GM12801 (cell line): ENCODE measurements around the gene RRAS2.

ENCODE experiments used
- CTCF ChIP-seq: IDR thresholded peaks from one replicate; pipeline ENCODE4 v1.5.1; 2011; ENCODE audit warnings: control low read depth; ENCODE audit not compliant: insufficient read length; ENCODE audit errors: extremely low read depth

RRAS2 gene

DNA sequence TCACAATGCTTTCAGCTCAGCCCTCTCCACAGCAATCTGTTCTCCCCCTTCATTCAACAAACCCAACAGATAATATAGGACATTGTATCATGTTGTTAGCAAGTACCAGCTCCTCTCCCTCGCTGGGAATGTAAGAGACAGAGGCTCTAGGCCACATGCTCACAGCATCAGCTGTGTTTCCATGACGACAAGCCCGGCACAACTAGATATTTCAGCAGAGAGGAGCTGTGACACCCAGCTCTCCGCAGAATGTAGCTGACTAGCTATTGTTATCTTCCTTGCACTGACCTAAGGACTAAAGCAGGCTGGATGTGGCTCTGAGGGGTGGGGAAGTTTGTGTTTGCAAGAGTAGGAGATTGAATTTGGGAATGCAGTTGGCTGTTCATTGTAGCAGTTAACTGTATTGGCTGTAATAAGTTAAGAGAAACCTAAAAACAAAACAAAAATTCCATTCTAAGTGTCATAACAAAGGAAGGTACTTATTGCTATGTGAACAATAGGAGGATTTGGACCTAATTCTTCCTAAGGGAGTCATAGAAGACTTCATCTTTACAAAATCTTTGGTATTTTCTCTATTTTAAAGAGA lies 28.0 kb upstream of the RRAS2 start:
- no peak for TF ChIP-seq CTCF

- no peak for TF ChIP-seq CTCF
Observed at GRCh38 chr11:14386081-14386480, 27.1 kb upstream of the RRAS2 start.

DNA sequence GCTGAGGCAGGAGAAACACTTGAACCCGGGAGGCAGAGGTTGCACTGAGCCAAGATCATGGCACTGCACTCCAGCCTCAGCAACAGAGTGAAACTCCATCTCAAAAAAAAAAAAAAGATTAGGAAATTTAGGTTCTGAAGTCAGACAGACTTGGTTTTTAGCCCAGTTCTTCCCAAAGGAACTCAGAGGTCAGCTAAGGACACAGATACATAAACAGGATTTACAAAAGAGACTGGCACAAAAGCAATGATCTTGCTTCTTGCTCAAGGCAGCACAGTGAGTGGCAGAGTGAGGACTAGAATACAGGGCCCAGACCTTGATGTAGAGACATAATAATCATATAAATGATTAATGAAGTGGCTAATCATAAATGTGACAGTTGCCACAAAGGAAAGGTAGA lies 25.4 kb upstream of the RRAS2 start:
- no peak for TF ChIP-seq CTCF

DNA sequence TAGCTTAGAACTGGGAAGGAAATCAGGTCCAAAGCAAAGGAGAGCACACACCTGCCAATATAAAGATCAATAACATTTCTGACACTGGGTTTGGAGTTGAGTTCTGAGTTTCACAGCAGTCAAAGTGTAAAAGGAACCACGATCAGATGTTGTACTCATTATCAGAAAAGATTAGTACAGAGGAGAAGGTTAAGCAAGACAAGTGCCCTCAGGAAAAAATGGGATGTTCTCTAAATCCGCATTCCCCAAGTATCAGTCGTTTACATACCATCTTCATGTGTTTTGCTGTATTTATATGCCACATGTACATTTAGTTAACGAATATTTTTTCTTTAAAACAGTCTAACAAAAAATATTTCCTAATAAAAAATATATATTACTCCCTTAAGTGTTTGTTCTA lies 23.0 kb upstream of the RRAS2 start:
- TF ChIP-seq CTCF = no peak

DNA sequence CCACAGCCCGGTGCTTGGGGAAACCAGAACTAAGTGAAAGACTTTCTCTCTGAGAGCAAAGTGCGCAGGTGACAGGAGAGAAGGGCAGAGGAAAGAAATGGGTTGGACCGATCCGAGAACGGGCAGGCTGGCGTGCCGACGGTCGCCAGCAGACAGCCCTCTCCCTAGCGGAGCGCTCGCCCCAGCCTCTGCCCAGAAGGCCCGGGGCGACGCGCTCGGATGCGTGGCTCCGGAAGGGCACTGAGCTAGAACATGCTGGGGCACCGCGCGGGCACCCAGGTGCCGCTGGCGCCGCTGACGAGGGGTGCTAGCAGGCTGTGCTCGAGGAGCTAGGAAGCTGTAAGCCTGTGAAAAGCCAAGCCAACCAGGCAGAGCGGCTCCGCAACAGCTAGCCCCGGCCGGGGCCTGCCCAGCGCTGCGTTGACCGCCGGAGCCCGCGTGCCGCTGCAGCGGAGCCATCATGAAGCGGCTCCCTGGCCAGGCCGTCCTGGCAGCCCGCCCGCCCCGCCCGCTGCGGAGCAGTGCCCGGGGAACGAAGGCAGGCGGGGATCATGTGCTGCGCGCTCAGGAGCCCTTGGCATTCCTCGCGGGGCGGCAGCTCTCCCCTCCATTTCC lies 22.1 kb upstream of the RRAS2 start:
- TF ChIP-seq CTCF = no peak

DNA sequence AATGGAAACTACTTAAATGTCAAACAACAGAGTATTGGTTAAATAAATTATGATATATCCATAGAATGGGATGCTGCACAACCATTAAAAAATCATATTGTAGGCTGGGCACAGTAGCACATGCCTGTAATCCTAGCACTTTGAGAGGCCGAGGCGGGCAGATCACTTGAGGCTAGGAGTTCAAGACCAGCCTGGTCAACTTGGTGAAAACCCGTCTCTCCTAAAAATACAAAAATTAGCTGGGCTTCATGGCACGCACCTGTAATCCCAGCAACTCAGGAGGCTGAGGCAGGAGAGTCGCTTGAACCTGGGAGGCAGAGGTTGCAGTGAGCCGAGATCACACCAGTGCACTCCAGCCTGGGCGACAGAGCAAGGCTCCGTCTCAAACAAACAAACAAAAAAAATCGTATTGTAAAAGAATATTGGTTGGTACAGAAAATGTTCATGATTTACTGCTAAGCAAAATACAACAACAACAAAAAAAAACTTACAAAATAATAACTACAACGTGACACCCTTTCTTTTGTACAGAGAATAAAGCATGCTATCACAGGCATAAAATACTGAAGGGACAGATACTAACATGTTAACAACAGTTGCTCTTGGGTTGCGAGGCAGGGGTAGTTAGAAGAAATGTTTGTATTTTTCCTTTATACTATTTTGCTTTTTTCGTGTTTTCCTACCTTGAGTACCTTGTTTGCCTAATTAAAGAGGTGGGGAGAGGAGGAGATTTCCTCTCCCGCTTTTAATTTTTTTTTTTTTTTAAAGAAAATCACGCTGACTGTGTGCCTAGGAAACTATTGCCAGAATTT lies 21.3 kb upstream of the RRAS2 start:
- no peak for TF ChIP-seq CTCF

- no peak for TF ChIP-seq CTCF
Observed at GRCh38 chr11:14378171-14378570, 19.2 kb upstream of the RRAS2 start.
